AG08395 (cell line): ENCODE measurements around the gene C1orf35.

ENCODE experiments used
- DNase-seq: peaks from one replicate; pipeline ENCODE4 v3.0.0; 2012; ENCODE audit warnings: mixed read lengths, low spot score

Gene C1orf35

DNA sequence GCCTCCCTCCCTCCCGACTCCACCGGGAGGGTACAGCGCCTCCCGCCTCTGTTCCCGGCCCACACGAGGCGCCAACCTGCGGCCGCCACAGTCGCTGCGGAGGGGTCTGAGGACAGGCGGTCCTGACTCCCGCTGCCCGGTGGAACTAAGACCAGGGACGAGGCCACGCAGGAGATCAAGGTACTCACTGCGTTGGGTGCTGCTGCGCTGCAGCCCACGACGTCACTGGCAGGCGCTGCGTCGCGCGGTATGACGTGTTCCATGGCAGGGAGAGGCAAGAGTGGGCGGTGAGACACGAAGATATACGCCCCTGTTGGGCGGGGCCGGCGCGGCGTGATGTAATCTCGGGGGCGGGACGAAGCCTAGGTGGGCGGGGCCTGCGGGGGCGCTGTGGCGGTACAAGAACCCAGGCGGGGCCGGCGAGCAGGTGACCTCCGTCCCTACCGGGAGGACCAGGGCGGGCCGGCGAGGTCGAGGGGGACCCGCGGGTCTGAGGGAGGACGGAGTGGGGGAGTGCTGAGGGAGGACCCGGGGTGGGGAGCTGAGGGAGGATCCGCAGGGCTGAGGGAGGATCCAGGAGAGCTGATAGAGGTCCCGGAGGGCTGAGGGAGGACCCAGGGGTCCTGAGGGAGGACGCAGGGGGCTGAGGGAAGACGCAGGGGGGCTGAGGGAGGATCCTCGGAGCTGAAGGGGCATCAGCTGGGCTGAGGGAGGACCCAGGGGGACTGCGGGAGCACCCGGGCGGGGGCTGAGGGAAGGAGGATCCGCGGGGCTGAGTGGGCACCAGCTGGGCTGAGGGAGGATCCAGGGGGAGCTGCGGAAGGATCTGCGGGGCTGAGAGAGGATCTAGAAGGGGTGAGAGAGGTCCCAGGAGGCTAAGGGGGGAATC, 6.2 kb upstream of the C1orf35 start, which contains the start of gene MRPL55:
TSS of gene MRPL55 (minus strand) at position 227 of the 889 bp plus-strand sequence. CDS start 1,039 bp downstream, outside the sequence.
- DNase-seq: peak; percentile 97

DNA sequence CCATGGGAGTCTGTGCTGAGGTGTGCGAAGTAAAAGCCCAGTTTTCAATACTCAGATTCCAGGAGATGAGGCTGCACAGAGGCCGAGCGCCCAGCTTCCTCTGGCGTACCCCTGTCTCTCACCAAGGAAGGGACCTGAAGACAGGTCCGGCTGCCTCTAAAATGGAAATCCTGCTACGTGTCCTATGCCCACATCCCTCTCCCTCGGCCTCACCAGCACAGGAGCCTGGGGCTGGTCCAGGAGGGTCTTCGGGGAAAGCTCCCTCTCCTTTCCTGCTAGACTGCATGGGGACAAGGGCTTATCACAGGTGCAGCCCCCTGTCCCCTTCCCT, 5.6 kb upstream of the C1orf35 start:
- no peak for DNase-seq

DNA sequence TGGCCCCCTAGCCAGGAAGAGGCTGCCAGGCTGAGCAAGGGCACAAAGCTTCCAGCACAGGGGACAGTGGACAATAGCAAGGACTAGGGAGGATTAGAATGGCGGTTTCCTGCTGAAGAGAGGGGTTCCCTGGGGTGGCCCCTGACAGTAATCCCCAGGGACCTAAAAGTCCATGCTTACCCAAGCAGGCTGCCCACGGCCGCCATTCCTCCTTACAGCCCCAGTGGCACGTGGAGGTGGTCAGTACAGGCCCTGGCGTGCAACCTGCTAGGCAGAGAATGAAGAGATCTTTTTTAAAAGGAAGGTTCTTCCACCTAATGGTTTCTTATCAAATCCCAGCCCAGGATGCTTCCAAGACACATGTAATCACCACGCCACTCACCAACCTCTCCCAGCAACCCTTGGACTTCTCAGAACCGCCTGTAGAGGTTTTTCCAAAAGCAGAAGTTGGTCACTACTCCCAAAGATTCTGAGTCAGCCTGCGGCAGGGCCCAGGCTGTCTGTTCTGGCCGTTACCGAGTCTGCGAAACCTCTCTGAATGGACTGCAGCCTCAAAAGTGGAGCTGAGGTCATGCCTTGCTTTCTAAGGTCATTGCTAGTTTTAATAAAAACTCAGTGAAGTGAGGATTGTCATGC, 5.0 kb upstream of the C1orf35 start:
- DNase-seq: no peak

DNA sequence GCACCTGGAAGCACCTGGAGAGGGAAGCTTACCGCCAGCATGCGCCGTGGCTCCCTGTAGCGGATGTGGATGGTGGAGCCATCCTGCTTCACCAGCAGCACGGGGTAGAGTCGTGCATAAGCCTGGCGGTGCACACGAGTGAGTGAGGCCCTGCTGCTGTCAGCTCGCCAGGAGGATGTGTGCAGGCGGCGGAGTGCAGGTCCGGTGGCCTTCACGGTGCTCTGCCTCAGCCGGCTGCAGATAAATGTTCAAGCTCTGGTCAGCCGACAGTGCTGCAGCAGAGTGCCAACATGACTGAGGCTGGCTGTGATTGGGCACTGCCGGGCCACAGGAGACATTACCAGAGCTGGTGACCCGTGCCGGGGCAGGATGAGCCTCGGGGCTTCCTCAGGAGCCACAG, 4.5 kb upstream of the C1orf35 start:
- no peak for DNase-seq

DNA sequence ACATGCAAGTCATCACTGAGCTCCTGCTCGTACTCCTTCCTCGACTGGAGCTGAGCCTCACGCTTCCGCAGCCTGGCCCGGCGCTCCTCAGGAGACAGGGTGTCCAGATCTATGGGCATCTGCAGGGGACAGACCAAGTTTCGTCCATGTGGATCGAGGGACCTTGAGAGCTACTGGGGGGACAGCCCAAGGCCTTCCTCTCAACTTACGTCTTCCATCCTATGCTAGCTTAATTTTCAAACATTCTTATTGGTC, 3.6 kb upstream of the C1orf35 start:
- no peak for DNase-seq

DNA sequence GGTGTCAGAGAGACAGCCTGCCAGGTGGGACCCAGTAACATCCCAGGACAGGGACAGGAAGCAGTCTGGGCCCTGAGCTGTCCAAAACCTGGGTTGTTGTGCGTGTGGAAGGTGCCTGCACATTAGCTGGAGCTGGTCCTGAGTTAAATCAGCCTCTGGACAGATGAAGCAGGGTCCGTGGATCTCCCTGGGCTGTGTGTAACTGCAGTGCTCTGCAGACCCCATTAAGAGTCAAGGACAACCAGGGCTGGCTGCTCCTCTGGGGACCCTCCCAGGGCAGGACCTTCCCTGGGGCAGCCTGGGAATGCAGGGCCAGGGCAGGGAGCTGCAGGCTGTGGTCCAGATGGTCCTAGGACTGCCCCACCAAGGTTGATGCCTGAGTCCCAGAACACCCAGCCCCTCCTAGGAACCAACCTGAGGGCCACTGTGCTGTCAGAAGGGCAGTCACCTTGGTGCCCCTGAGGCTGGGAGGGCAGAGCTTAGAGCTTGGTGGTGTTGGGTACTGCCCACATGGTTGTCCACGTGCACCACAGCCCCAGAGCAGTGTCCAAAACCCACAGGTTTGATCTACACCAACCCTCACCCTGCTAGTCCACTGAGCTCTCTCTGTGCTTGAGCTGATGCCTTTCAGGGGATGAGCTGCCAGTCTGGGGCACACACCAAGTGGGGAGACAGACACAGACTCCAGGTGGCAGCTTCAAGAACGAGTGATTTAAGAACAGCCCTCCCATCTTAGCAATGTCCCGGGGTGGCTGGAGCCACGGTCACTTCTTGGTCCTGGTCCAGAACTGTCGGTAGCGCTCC, 3.1 kb upstream of the C1orf35 start:
- DNase-seq: no peak

DNA sequence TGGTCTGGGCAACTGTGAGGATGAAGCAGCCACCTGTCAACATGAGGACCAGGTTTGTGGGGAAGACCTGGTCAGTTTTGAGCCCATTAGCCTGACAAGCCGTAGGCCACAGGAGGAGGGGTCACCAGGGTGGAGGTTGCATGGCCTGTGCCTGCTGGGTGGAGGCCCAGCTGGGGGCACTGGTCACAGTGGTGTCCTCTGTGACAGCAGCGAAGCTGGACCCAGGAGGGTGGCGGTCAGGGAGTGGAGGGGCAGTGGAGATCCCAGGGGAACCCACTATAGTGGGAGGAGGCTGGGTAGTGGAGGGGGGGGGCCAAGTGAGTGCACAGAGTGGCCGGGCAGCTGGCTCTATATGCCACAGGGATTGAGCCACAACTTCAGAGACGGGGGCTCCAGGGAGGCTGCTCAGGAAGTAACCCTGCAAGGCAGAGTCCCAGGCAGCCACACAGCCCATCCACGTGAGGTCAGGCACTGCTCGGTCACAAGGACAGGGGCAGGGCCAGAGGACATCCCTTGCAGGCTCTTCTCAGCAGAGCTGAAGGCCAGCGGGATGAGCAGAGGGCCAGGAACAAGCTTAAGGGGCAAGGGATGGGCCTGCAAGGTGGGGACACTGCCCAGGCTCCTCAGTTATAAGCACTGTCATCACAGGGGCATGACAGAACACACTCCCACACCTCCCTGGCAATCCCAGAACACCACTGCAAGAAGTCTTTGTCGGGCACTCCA, 2.3 kb upstream of the C1orf35 start:
- DNase-seq: no peak

DNA sequence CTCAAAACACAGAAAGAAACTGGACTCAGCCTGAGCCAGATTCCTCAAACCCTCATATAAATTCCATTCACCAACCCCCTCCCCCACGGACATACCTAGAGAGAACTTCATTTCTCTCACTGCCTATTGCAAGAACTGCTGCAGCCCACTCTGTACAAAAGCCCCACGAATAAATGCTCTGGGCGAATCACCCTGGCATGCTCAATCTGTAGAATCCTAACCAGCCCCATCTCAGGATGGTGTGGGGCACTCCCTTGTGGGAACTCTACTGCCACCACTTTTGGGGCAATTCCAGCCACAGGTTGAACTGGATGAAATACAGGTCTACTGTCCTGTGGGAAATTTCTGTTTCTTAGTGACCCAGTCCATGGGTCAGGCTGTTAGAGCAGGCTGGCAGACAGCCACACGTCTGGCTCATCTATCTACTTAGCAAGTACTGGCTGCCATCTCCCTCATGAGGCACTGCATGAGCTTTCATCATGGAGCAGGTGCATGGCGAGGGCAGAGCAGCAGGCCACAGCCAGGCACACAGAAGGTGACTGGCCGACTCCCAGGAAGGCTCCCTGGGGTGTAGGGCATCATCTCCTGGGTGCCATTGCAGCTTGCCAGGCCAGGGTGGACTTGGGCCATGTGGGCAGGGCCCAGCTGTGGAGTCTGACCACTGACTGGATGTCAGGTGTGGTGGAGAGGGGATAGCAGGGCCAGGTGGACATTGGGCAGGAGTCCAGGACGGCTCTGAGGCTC, 1.6 kb upstream of the C1orf35 start:
- no peak for DNase-seq

DNA sequence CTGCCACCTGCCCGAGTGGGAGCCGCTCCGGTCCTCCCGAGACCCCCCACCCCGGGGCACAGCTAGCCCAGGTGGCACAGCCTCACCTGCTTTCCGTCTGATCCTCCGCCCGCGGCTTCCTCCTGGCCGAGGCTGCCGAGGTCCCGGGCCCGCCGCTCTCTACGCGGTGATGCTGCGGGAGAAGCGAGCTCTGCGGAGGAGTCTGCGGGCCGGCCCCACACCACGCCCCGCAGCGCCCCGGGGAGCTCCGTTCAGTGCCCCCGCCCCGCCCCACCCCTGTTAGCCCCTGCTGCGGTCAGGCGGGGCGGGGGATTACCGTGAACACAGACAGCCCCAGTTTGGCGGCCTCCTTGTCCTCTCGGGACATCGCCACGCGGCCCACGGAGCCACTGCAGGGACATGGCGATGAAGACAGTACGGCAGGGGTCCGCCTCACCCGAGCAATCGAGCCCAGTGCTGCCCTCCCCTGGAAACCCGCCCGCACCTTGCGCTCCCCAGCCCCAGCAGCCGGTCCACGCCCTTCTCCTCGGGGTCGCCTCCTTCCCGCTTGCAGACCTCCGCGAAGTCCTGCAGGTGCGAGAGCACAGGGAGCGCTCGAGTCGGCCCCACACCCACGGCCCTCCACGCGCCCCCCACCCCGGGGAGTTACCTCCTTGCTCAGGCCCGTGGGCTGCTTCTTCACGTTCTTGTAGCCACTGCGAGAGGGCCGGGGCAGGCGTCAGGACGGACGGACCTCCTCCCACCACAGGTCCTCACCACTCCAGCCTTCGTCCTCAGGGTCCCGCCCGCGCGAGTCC, 933 bp downstream of the C1orf35 start:
- DNase-seq: no peak

DNA sequence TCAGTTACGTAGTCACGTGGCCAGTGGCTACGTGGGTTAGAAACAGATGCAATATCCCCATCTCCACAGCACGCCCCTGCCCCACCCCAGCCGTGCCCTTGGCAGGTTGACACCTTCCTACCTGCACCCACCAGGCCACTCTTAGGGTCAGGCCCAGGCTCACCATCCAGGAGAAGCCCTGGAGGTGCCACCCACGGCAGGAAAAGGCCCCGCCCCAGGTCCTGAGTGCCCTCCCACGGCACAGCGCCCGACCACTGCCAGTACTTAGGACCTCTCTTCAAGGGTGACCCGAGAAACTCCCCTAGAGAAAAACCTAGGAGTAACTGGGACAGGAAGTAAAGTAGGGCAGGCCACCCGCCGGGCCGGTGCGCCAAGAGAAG, 1.5 kb downstream of the C1orf35 start:
- DNase-seq: no peak

DNA sequence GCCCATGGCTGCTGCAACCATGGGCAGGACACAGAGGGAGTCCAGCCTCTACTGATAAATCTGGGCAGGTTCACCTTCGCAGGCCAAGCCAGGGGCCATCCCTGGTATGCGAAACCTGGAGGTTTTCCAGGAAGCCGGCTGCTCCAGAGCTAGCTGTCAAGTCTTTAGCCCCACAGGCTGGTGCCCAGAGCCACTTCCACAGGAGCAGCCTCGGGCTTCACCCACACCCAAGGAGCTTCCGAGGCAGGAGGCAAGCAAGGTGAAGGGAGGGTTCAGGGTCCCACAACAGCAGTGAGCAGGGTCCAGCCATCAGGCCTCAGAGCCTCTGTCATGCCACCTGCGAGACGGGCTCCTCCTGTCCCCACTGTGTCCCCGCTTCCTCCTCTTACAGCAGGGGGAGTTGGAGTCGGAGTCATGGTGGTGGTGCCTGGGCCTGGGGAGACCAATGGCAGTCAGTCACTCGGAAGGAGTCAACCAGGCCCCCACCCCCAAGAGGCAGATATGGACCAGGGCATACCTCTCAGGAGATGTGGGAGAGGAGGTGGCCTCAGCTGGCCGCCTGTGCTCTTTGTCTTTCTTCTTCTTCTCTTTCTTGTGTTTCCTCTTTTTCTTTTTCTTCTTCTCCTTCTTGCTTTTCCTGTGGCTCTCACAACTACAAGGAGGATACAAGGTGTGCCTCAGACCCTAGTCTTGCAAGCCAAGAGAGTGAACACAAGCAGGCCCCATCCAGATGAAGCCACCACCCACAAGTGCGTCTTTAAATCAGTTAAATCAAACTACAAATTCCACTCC, 2.1 kb downstream of the C1orf35 start:
- DNase-seq: no peak

DNA sequence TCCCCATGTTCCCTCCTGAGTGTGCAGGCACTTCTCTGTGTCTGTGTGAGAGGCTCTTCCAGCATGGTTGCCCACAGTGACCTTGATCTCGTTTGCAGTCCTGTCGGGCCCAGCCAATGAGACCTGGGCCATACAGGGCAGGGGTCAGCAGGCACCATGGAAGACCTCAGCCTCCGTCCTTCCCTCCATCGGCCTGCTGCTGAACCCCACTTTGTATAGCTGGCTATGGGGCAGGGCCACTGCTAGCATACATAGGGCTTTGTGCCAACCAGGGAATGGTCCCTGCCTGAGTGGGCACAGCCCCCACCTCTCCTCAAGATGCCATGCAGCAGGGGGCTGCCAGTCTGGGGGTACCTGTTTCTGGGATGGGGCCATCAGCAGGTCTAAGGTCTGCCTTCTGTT, 3.8 kb downstream of the C1orf35 start:
- DNase-seq: no peak

DNA sequence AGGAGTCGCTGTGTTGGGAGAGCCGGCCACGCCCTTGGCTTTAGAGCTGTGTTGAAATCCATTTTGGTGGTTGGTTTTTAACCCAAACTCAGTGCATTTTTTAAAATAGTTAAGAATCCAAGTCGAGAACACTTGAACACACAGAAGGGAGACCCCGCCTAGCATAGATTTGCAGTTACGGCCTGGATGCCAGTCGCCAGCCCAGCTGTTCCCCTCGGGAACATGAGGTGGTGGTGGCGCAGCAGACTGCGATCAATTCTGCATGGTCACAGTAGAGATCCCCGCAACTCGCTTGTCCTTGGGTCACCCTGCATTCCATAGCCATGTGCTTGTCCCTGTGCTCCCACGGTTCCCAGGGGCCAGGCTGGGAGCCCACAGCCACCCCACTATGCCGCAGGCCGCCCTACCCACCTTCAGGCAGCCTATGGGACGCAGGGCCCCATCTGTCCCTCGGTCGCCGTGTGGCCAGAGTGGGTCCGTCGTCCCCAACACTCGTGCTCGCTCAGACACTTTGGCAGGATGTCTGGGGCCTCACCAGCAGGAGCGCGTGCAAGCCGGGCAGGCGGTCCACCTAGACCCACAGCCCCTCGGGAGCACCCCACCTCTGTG, 4.7 kb downstream of the C1orf35 start:
- no peak for DNase-seq

DNA sequence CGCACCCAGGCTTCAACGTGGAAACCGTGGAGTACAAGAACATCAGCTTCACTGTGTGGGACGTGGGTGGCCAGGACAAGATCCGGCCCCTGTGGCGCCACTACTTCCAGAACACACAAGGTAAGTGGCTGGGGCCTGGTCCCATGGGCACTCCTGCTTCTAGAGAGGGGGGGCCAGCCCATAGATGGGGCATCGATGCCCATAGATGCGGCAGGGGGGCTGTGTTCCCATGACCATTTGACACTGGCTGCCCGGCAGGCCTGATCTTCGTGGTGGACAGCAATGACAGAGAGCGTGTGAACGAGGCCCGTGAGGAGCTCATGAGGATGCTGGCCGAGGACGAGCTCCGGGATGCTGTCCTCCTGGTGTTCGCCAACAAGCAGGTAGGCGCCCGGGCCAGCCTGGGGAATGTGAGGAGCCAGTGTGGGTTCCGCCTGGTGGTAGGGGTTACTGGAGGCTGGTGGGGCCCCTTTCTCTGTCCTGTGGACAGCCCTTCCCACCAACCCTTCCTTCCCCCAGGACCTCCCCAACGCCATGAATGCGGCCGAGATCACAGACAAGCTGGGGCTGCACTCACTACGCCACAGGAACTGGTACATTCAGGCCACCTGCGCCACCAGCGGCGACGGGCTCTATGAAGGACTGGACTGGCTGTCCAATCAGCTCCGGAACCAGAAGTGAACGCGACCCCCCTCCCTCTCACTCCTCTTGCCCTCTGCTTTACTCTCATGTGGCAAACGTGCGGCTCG, 5.6 kb downstream of the C1orf35 start:
- DNase-seq: no peak

DNA sequence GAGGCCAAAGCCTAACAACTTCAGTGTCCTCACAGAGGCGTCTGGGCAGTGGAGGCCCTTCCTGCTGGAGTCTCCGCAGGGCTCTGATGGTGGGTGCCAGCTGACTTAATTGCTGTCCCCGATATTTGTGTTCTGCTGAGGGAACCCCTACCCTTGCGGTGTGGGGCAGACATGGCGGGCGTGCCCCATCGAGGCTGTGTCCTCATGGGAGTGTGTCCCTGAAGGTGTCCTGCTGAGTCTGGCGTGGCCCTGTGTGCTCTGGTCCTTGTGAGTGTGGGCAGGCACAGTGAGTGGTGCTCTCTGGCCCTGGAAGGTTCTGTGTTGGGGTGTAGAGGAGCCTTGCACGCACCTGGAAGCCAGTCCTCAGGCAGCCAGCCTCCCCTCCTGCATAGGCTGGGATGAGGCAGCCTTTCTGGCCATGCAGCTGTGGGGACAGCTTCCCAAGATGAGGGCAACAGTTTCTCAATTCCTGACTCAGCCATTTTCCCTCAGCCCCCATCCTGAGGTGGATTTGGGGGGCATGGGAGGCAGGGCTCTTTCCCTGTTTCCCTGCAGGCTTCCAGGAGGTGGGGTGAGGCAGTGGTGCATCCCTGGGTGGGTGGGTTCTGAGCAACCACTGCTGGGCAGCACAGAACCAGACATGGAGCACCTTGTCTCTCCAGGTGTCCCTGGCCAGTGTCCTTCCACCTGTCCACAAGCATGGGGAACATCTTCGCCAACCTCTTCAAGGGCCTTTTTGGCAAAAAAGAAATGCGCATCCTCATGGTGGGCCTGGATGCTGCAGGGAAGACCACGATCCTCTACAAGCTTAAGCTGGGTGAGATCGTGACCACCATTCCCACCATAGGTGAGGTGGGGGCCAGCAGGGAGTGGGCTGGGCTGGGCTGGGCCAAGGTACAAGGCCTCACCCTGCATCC, 6.5 kb downstream of the C1orf35 start:
- no peak for DNase-seq

DNA sequence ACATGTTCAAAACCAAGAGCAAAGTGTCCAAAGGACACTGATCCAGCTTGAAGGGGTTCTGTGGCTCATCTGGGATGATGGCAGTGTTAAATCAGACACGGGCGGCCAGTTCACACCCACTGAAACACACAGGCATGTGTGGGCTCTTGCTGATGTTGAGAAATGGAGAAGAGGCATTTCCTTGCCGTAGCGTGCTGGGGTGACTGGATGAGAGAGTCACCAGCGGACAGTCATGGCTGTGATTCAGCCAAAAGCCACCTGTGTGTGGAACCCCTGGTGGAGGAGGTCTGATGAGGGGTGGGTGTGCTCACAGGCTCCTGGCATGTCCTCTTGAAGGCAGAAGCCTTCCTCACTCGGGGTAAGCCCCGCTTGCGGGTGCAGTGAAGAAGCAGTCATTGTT, 7.2 kb downstream of the C1orf35 start:
- no peak for DNase-seq

DNA sequence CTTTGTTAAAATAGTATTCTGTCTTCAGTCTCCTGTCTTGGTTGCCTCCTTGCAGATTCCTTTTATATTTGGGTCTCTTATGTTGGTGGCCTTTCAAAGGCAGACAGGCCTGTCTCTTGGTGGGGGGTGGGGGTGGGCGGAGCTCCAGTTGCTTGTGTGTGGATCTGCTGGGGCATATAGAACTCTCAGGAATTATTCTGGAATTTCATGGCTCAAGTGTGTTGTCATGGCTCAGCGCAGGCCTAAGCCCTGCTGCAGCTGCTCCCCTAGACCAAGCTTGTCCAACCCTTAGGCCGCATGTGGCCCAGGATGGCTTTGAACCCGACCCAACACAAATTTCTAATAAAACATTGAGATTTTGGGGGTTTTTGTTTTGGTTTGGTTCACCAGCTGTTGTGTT, 8.0 kb downstream of the C1orf35 start:
- no peak for DNase-seq
